ENCODE measurements around the gene CIZ1. TPM values are rescaled to one million over a fixed set of nuclear protein-coding genes. Genes with fewer than 3 reads are reported as not detected.

The CIZ1 gene
- total and polyA plus RNA-seq, 2 of the 13 experiments (the other 11 are each of a cell fraction or from before 2014, with no cell fraction given) = 30.6 to 50.3 TPM

DNA sequence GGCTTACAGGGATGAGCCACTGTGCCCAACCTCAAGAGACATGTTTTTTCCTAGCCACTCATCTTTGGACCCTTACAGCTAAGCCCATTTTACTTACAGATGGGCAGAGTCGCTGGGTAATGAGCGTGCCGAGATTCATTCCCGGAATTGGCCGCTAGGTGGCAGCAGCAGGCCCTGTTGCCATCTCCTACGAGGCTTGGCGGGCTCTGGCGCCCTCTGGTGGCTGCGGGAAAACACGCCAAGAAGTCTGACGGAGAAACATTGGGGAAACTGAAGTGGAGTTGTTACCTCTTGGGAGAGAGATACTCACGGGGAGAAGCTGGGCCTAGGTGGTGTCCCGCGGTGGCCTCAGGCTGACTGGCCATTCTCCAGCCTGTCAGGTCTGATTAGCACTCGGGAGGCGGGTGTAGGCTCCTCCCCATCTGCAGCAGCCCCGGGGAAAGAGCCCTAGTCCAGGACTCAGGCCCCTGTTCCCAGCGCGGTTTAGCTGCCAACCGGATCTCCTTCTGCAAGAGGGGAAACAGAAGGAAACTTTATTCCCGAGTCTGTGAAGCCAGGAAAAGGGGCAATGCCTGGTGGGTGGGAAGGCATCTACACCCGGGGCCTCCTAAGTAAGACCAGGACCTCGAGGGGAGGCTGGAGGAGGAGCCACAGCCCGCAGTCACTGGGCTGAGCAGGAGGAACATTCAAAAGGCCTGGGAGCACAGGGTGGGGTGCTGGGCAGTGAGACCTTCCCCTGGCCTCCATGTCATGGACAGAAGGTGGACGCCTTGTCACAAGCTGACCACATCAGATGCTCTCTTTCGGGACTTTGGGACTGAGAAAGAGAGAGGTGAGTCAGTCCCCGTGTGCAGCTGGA lies 73.5 kb downstream of the CIZ1 start (continued):
- TF ChIP-seq, protein P1, sequence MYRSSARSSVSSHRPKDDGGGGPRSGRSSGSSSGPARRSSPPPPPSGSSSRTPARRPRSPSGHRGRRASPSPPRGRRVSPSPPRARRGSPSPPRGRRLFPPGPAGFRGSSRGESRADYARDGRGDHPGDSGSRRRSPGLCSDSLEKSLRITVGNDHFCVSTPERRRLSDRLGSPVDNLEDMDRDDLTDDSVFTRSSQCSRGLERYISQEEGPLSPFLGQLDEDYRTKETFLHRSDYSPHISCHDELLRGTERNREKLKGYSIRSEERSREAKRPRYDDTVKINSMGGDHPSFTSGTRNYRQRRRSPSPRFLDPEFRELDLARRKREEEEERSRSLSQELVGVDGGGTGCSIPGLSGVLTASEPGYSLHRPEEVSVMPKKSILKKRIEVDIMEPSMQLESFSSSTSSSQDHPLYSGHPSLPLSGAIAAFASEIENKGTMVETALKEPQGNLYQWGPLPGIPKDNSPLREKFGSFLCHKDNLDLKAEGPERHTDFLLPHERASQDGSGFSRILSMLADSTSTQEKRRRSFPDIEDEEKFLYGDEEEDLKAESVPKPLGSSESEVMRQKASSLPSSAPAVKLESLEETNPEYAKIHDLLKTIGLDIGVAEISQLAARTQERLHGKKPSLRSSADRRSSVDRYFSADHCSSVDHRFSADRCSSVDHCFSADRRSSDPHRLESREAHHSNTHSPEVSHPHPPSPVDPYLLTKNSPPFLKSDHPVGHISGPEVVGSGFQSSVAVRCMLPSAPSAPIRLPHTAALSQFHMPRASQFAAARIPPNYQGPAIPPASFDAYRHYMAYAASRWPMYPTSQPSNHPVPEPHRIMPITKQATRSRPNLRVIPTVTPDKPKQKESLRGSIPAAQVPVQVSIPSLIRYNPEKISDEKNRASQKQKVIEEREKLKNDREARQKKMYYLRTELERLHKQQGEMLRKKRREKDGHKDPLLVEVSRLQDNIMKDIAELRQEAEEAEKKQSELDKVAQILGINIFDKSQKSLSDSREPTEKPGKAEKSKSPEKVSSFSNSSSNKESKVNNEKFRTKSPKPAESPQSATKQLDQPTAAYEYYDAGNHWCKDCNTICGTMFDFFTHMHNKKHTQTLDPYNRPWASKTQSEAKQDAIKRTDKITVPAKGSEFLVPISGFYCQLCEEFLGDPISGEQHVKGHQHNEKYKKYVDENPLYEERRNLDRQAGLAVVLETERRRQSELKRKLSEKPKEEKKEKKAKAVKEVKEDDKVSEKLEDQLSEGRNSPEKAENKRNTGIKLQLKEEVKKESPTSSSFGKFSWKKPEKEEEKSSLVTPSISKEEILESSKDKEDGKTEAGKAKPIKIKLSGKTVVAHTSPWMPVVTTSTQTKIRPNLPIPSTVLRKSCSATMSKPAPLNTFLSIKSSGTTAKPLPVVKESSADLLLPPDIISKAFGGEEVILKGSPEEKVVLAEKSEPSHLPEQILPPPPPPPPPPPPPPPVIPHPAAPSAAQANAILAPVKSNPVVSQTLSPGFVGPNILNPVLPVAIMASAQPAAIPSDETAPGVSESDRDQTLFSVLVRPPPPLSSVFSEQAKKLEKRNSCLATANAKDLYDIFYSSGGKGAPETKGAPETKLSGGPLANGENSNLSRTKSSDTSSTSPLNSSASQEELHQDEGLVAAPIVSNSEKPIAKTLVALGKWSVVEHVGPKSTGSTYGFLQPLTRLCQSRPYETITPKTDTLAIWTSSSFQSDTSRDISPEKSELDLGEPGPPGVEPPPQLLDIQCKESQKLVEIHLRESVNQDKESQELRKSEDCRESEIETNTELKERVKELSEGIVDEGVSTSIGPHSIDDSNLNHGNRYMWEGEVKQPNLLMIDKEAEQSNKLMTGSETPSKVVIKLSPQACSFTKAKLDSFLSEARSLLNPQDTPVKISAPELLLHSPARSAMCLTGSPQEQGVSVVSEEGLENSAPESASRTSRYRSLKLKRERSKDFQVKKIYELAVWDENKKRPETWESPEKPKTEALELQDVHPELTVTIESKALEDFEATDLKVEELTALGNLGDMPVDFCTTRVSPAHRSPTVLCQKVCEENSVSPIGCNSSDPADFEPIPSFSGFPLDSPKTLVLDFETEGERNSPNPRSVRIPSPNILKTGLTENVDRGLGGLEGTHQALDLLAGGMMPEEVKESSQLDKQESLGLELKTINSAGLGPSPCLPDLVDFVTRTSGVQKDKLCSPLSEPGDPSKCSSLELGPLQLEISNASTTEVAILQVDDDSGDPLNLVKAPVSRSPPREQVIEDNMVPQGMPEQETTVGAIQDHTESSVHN (CRISPR knock-in tag; IDR thresholded peaks at IDR 0.05) = no peak
- TF ChIP-seq ZSCAN25 (CRISPR knock-in tag; IDR thresholded peaks at IDR 0.05) (peak; percentile 47; the same call in 1 of the 2 replicates), ZNF768 (CRISPR knock-in tag; IDR thresholded peaks at IDR 0.05) (peak; percentile 38; the same call in 1 of the 2 replicates), TOE1 (CRISPR knock-in tag; IDR thresholded peaks at IDR 0.05) (no peak), FOXA1 (IDR thresholded peaks at IDR 0.05) (no peak), FOXA1 (CRISPR knock-in tag; IDR thresholded peaks at IDR 0.05) (peak; percentile 49), ZNF749 (CRISPR knock-in tag; IDR thresholded peaks at IDR 0.05; ENCODE audit: borderline replicate concordance) (no peak), ZFY (CRISPR knock-in tag; IDR thresholded peaks at IDR 0.05) (peak; percentile 41), TOPORS (CRISPR knock-in tag; IDR thresholded peaks at IDR 0.05) (no peak), KDM4B (CRISPR knock-in tag; IDR thresholded peaks at IDR 0.05) (no peak), ZNF335 (CRISPR knock-in tag; IDR thresholded peaks at IDR 0.05) (0 out of 2 replicates have a peak, but pooled peaks have one; percentile 19), ZNF138 (CRISPR knock-in tag; IDR thresholded peaks at IDR 0.05; ENCODE audit: low read depth) (no peak), SNAPC2 (CRISPR knock-in tag; IDR thresholded peaks at IDR 0.05) (no peak), ZFP36 (IDR thresholded peaks at IDR 0.05; ENCODE audit: borderline replicate concordance, low read depth, low read length, partially characterized antibody) (peak; percentile 12), TSC22D2 (CRISPR knock-in tag; IDR thresholded peaks at IDR 0.05; ENCODE audit: borderline replicate concordance) (peak; percentile 57; the same call in 1 of the 2 replicates)
- TF ChIP-seq, protein P2, sequence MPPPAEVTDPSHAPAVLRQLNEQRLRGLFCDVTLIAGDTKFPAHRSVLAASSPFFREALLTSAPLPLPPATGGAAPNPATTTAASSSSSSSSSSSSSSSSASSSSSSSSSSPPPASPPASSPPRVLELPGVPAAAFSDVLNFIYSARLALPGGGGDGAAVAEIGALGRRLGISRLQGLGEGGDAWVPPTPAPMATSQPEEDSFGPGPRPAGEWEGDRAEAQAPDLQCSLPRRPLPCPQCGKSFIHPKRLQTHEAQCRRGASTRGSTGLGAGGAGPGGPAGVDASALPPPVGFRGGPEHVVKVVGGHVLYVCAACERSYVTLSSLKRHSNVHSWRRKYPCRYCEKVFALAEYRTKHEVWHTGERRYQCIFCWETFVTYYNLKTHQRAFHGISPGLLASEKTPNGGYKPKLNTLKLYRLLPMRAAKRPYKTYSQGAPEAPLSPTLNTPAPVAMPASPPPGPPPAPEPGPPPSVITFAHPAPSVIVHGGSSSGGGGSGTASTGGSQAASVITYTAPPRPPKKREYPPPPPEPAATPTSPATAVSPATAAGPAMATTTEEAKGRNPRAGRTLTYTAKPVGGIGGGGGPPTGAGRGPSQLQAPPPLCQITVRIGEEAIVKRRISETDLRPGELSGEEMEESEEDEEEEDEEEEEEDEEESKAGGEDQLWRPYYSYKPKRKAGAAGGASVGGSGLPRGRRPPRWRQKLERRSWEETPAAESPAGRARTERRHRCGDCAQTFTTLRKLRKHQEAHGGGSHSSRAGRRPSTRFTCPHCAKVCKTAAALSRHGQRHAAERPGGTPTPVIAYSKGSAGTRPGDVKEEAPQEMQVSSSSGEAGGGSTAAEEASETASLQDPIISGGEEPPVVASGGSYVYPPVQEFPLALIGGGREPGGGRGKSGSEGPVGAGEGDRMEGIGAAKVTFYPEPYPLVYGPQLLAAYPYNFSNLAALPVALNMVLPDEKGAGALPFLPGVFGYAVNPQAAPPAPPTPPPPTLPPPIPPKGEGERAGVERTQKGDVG (CRISPR knock-in tag; IDR thresholded peaks at IDR 0.05; ENCODE audit: borderline replicate concordance) = no peak
- TF ChIP-seq, protein P3, sequence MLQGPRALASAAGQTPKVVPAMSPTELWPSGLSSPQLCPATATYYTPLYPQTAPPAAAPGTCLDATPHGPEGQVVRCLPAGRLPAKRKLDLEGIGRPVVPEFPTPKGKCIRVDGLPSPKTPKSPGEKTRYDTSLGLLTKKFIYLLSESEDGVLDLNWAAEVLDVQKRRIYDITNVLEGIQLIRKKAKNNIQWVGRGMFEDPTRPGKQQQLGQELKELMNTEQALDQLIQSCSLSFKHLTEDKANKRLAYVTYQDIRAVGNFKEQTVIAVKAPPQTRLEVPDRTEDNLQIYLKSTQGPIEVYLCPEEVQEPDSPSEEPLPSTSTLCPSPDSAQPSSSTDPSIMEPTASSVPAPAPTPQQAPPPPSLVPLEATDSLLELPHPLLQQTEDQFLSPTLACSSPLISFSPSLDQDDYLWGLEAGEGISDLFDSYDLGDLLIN (CRISPR knock-in tag; IDR thresholded peaks at IDR 0.05; ENCODE audit: borderline replicate concordance) = no peak

Data from HepG2 (cell line).